ENCODE measurements around the gene LPCAT1. TPM values are rescaled to one million over a fixed set of nuclear protein-coding genes. Genes with fewer than 3 reads are reported as not detected.
A peak's percentile ranks its signal among the peaks of the same experiment; 100 is the strongest.

Gene LPCAT1
- total RNA-seq, 1 donor from 2014 or later, result 86.2 TPM

- no peaks in the 10 kb centered on the region for H3K27me3 ChIP-seq
- DNase-seq (ENCODE audit: low spot score in 2 of 2), result no peak
- TF ChIP-seq CTCF (IDR thresholded peaks at IDR 0.05), result no peak
- peaks cover 51 to 80% of the 10 kb centered on the region in 2 donors for H3K36me3 ChIP-seq
- no peaks in the 10 kb centered on the region for H3K9me3 ChIP-seq
- no peak overlapping the region for H3K4me3 ChIP-seq
- H3K27ac ChIP-seq, result no peak overlapping the region
- no peaks in the 10 kb centered on the region for H3K4me1 ChIP-seq
- intact Hi-C loops (cut with DNase I), result no loop called here
Observed at GRCh38 chr5:1474183-1474839, 49.4 kb downstream of the LPCAT1 start.

GRCh38 chr5:1473746-1474145 is 50.0 kb downstream of the LPCAT1 start:
- intact Hi-C loops (cut with DNase I), result no loop called here

DNA sequence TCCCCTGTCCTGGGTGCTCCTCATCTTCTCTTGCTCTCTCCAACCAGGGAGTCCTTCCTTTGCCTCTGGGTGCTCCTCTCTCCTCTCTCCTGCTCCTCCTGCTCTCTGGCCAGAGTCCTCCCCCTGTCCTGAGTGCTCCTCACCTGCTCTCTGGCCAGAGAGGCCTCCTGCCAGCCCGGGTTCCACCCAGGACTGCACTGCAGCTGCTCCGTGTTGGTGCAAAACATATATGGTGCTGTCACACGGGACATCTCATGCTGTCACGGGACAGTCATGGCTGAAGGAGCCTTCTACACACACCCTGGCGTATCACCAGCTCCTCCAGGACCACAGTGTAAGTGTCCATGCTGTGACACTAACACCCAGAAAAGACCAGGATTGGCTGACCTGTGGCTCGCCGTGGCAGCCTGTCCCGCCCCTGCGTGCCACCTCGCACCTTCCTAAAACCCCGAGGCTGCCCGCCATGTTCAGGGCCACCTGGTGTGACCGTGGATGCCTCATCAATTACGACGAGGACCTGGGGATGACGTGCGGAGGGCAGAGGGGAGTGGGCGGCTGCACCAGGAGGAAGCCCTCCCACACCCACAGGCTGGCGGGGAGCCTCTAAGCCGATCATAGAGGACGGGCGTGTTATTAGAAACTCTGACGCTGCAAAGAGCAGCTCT is 50.7 kb downstream of the LPCAT1 start:
- Histone ChIP-seq H3K36me3 (peaks cover 49 to 80% of the 10 kb centered on the region in 2 donors), H3K27me3 (no peaks in the 10 kb centered on the region), H3K4me1 (no peaks in the 10 kb centered on the region), H3K27ac (no peak overlapping the region), H3K9me3 (no peaks in the 10 kb centered on the region), H3K4me3 (no peak overlapping the region)
- intact Hi-C loops (cut with DNase I), result no loop called here
- no peak for DNase-seq (ENCODE audit: low spot score in 2 of 2)
- TF ChIP-seq CTCF (IDR thresholded peaks at IDR 0.05), result no peak

More at GRCh38 chr5:1473746-1474145, 50.0 kb downstream of the LPCAT1 start:
- no peak overlapping the region for H3K4me3 ChIP-seq
- no peak for DNase-seq (ENCODE audit: low spot score in 2 of 2)
- no peaks in the 10 kb centered on the region for H3K4me1 ChIP-seq
- H3K27ac ChIP-seq, result no peak overlapping the region
- peaks cover 47 to 78% of the 10 kb centered on the region in 2 donors for H3K36me3 ChIP-seq
- no peaks in the 10 kb centered on the region for H3K27me3 ChIP-seq
- no peak for TF ChIP-seq CTCF (IDR thresholded peaks at IDR 0.05)
- H3K9me3 ChIP-seq, result no peaks in the 10 kb centered on the region

GRCh38 chr5:1471997-1472963 is 51.5 kb downstream of the LPCAT1 start:
- TF ChIP-seq CTCF (IDR thresholded peaks at IDR 0.05), result no peak
- no peak overlapping the region for H3K27ac ChIP-seq
- H3K36me3 ChIP-seq, result peaks cover 49 to 87% of the 10 kb centered on the region in 2 donors
- no peaks in the 10 kb centered on the region for H3K27me3 ChIP-seq
- H3K4me3 ChIP-seq, result no peak overlapping the region
- DNase-seq (ENCODE audit: low spot score in 2 of 2), result no peak
- H3K9me3 ChIP-seq, result no peaks in the 10 kb centered on the region
- intact Hi-C loops (cut with DNase I), result no loop called here
- no peaks in the 10 kb centered on the region for H3K4me1 ChIP-seq

DNA sequence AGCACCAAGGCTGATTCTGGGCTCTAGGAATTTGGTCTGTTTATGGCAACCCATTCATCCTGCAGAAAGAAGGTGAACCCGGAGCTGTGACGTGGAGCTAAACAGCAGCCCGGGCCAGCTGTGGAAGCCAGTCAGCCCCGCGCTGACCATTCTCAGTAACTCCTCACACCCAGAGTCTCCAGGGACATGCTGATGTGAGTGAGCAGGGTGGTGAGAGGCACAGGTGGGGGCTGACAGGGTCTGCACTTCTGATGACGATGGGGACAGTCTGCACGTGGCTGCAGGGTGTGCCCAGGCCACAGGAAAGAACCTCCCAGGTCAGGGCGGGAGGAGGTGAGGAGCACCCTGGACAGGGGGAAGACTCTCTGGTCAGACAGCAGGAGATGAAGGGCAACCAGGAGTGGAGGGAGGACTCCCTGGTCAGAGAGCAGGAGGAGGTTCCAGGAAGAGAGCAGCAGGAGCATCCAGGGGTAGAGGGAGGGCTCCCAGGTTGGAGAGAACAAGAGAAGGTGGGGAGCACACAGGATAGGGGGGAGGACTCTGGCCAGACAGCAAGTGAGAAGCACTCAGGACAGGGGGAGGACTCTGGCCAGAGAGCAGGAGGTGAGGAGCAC is 52.4 kb downstream of the LPCAT1 start:
- no peaks in the 10 kb centered on the region for H3K9me3 ChIP-seq
- H3K4me3 ChIP-seq, result no peak overlapping the region
- no peak for TF ChIP-seq CTCF (IDR thresholded peaks at IDR 0.05)
- no peaks in the 10 kb centered on the region for H3K27me3 ChIP-seq
- DNase-seq (ENCODE audit: low spot score in 2 of 2), result peak in 1 of 2 donors; percentile 51
- intact Hi-C loops (cut with DNase I), result no loop called here
- peaks cover 50 to 87% of the 10 kb centered on the region in 2 donors for H3K36me3 ChIP-seq
- H3K27ac ChIP-seq, result no peak overlapping the region
- H3K4me1 ChIP-seq, result no peaks in the 10 kb centered on the region
